ENCODE measurements around the gene ATP5F1C. TPM values are rescaled to one million over a fixed set of nuclear protein-coding genes. Genes with fewer than 3 reads are reported as not detected.

ATP5F1C gene
- total RNA-seq, 4 donors from 2014 or later = 306 to 448 (median 398) TPM

DNA sequence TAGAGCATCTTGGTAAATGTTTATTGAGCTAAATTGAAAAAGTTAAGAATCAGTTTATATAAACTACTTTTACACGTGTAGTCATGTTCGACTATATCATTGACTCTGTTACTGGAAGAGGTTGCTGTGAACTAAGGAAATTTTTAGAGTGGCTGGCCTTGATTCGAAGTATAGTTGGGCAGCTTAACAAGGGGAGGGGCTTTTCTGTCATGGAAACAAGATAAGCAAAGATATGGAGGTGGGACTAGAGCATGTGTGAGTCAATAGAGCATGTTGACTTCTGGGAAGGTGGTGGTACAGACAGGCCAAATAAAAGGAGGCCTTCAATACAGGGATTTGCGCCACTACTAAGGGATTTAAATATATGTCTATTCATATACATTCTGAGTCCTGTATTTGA, 7.6 kb downstream of the ATP5F1C start:
- H3K27me3 ChIP-seq = no peaks in the 10 kb centered on the region
- H3K4me3 ChIP-seq = no peak overlapping the region
- peaks cover 0 to 40% (median 0%) of the 10 kb centered on the region in 4 donors for H3K4me1 ChIP-seq
- H3K27ac ChIP-seq = no peak overlapping the region
- TF ChIP-seq POLR2A (IDR thresholded peaks at IDR 0.05) = no peak
- TF ChIP-seq, protein P1, sequence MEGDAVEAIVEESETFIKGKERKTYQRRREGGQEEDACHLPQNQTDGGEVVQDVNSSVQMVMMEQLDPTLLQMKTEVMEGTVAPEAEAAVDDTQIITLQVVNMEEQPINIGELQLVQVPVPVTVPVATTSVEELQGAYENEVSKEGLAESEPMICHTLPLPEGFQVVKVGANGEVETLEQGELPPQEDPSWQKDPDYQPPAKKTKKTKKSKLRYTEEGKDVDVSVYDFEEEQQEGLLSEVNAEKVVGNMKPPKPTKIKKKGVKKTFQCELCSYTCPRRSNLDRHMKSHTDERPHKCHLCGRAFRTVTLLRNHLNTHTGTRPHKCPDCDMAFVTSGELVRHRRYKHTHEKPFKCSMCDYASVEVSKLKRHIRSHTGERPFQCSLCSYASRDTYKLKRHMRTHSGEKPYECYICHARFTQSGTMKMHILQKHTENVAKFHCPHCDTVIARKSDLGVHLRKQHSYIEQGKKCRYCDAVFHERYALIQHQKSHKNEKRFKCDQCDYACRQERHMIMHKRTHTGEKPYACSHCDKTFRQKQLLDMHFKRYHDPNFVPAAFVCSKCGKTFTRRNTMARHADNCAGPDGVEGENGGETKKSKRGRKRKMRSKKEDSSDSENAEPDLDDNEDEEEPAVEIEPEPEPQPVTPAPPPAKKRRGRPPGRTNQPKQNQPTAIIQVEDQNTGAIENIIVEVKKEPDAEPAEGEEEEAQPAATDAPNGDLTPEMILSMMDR (IDR thresholded peaks at IDR 0.05) = no peak
- DNase-seq = no peak
- no peaks in the 10 kb centered on the region for H3K9me3 ChIP-seq
- peaks cover 0 to 43% (median 0%) of the 10 kb centered on the region in 3 donors for H3K36me3 ChIP-seq

DNA sequence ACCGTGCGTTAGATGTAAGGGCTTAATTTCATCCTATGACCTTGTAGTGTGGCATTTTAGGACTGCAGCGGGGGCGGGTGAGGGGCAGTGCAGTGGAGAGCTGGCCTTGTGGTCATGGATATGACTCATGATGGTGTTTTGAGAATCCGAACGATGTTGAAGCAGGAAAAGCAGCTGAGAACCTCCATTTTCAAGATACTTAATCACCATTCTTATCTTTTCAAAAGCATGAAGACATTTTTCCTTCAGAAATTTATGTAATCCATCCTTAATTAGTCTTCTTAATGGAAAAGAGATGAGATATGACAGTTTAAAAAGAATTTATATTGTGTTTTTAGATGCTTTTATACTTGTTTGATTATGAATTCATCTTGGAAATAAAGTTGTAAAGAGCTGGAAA, 9.6 kb downstream of the ATP5F1C start:
- no peak overlapping the region for H3K27ac ChIP-seq
- H3K4me1 ChIP-seq = peaks cover 0 to 21% (median 0%) of the 10 kb centered on the region in 4 donors
- no peaks in the 10 kb centered on the region for H3K27me3 ChIP-seq
- DNase-seq = no peak
- peaks cover 0 to 62% (median 0%) of the 10 kb centered on the region in 3 donors for H3K36me3 ChIP-seq
- H3K9me3 ChIP-seq = no peaks in the 10 kb centered on the region
- no peak overlapping the region for H3K4me3 ChIP-seq
- TF ChIP-seq POLR2A (IDR thresholded peaks at IDR 0.05) = no peak
- TF ChIP-seq, protein P1 (IDR thresholded peaks at IDR 0.05) = no peak

GRCh38 chr10:7802606-7803005, 14.6 kb downstream of the ATP5F1C start:
- Histone ChIP-seq H3K4me3 (no peak overlapping the region), H3K27me3 (no peaks in the 10 kb centered on the region), H3K9me3 (no peaks in the 10 kb centered on the region), H3K4me1 (no peaks in the 10 kb centered on the region), H3K36me3 (peaks cover 0 to 98% (median 5%) of the 10 kb centered on the region in 3 donors), H3K27ac (no peak overlapping the region)
- no peak for TF ChIP-seq POLR2A (IDR thresholded peaks at IDR 0.05)
- TF ChIP-seq, protein P1 (IDR thresholded peaks at IDR 0.05) = no peak
- no peak for DNase-seq

GRCh38 chr10:7804216-7804615, 16.2 kb downstream of the ATP5F1C start:
- H3K27ac ChIP-seq = no peak overlapping the region
- no peak overlapping the region for H3K4me3 ChIP-seq
- H3K4me1 ChIP-seq = no peaks in the 10 kb centered on the region
- H3K9me3 ChIP-seq = no peaks in the 10 kb centered on the region
- peaks cover 0 to 95% (median 5%) of the 10 kb centered on the region in 3 donors for H3K36me3 ChIP-seq
- DNase-seq = no peak
- no peaks in the 10 kb centered on the region for H3K27me3 ChIP-seq
- TF ChIP-seq POLR2A (IDR thresholded peaks at IDR 0.05) = no peak
- TF ChIP-seq, protein P1 (IDR thresholded peaks at IDR 0.05) = no peak

- Histone ChIP-seq H3K9me3 (no peaks in the 10 kb centered on the region), H3K27ac (no peak overlapping the region), H3K4me3 (no peak overlapping the region), H3K36me3 (peaks cover 0 to 90% (median 5%) of the 10 kb centered on the region in 3 donors), H3K4me1 (no peaks in the 10 kb centered on the region), H3K27me3 (no peaks in the 10 kb centered on the region)
- no peak for DNase-seq
- no peak for TF ChIP-seq POLR2A (IDR thresholded peaks at IDR 0.05)
- TF ChIP-seq, protein P1 (IDR thresholded peaks at IDR 0.05) = no peak
Measured at GRCh38 chr10:7804741-7805140, 16.8 kb downstream of the ATP5F1C start.
